Measurements from ENCODE around the gene TECPR2.
"Not testable (repeated sequence)": the region's sequence is repeated elsewhere in the genome, so short reads cannot be mapped to it uniquely, and the experiment has no call there.

The TECPR2 gene

DNA sequence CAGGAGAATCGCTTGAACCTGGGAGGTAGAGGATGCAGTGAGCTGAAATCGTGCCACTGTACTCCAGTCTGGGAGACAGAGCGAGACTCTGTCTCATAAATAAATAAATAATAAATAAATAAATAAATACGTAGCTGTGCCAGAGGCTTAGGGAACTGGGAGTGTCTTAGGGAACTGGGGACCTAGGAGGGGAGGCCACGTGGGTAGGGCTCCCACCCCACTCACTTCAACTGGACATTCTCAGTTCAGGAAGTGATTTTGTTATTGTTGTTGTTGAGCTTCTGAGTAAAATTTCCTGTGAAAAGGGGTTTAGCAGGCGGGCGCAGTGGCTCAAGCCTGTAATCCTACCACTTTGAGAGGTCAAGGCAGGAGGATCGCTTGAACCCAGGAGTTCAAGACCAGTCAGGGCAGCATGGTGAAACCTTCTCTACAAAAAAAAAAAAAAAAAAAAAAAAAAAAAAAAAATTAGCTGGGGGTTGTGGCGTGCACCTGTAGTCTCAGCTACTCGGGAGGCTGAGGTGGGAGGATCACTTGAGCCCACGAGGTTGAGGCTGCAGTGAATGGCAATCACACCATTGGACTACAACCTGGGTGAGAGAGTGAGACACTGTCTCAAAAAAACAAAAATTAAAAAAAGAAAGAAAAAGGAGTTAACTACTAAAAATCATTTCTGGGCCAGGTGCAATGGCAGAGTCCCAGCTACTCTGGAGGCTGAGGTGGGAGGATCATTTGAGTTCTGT, 165.9 kb downstream of the TECPR2 start:
- DNase-seq (ENCODE audit: low read depth): no peak

DNA sequence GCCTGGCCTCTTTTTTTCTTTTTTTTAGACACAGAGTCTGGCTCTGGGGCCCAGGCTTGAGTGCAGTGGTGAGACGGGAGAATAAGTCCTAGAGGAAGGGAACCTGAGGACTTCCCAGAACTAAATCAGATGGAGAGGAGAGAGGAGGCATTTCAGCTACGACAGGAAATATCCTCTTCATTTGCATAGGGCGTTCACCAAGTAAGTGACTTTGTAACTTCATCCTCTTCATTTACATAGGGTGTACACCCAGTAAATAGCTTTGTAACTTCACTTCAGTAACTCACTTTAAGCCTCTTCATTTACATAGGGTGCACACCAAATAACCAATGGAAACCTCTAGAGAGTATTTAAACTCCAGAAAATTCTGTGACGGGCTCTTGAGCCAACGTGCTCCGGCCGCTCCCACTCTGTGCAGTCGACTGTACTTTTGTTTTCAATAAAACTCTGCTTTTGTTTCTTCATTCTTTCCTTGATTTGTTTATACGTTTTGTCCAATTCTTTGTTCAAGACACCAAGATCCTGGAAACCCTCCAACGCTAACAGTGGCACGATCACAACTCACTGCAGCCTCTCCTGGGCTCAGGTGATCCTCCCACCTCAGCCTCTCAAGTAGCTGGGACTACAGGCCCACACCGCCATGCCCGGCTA, 168.2 kb downstream of the TECPR2 start:
- DNase-seq (ENCODE audit: low read depth): no peak

DNA sequence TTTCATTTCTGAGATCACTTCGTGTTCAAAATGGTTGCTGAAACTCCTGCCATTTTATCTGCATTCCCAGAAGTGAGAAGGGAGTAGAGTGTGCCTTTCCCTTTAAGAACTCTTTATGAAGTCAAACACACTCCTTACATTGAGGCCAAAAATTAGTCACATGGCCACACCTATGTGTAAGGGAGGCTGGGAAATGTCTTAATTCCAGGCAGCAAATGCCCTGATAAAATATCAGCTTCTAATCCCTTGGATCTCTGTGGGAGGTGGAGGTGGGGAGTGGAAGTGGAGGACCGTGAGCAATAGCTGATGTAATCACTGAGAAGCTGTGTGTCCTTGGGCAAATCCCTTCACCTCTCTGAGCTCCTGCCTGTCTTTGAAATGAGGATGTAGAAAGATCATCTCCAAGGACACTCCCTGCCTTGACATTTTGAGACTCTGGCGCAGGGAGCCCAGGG, 169.5 kb downstream of the TECPR2 start:
- no peak for DNase-seq (ENCODE audit: low read depth)

DNA sequence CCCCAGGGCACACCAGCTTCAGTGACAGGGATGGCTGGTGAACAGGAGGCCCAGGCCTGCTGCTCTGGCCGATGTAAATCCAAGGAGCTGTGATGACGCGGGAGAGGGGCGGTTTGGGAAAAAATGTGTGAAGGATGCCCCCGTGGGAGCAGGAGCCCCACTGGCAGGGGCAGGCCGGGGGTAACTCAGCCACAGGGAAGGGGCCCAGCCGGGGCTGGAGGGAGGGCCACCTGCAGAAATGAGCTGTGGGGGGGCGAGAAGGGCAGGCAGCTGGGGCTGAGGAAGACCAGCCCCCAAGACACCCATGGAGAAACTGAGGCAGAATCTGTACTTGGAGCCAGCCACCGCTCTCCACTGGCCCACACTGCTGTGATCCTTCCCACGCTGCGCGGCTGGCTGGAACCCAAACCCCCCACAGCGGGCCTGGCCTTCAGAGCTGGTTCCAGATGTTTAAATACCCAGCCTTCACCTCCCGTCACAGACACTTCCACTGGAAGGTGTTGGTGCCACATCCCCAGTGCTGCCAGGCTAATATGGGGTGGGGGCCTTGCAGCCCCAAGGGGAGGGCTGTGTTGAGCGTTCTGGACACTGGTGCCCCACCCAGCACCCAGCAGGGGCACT, 175.3 kb downstream of the TECPR2 start:
- no peak for DNase-seq (ENCODE audit: low read depth)

DNA sequence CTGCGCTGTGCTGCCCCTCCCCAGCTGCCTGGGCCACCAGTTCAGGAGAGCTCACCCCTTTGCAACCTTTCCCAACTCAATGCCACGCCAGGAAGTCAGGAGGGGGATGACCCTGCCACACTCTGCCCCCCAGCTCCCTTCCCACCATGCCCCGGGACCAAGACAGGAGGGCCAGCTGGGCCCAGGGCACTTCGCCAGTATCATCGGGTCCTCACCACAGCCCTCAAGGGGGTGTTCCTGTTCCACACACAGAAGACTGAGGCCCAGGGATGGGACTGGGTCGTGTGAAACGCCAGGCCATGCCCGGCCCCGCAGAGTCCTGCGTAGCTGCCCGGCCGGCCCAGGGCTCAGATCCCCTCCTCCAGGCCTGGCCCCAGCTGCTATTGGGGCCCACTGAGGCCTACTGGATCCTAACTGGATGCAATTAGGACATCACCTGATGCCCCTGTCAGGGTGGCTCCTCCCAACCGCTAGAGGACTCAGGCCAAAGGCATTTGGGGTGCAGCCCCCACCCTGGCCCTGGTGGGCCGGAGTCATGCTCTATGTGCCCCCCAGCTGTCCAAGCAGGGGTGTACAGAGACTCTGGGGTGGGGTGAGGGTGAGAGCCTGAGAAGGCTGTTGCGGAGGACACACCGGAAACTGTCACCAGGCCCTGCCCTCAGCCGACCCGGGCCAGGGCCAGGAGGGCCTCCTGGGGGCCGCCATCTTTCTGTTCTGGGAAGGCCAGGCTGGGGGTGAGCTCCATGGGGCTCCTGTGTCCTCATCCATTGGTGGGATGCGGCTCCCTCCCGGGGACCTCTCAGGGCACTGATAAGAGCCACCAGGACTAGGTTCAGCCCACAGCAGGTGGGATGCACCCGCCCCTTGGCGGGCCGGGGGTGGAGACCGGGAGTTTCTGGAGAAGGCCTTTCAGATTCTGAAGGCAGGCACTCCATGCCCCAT, 176.1 kb downstream of the TECPR2 start:
- DNase-seq (ENCODE audit: low read depth): no peak

DNA sequence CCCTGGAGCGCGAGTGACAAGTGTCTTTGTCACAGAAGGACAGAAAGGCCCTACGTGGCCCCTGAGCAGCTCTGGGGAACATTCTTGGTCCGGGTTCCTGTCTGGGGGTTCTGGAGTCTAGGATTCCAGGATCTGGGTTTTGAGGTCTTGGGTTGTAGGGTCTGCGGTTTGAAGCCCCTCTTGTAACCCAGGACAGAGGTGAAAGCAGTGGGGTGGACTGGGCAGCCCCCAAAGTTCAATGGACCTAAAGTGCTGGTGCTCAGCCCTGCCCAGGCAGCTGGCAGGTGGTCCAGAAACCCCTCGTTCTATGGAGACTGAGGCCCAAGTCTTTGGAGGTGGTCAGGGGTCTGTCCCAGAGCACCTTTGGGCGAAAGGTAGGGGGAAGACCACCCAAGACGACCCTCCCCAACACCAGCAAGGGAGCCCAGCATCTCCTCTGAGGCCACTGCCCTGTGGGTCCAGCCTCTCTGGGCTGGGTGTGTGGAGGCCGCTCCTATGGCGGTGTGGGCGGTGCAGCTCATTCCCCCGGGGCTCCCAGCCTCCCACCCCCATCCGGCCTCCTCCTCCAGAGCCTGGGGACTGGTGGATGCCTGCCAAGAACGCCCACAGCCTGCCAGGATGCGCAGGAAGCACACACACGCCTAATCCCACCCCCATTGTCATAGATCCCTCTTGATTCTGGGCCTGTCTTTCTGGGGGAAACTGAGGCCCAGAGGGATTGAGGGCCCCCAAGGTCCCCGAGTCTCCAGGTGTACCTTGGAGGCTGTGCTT, 177.0 kb downstream of the TECPR2 start:
- DNase-seq (ENCODE audit: low read depth): no peak

DNA sequence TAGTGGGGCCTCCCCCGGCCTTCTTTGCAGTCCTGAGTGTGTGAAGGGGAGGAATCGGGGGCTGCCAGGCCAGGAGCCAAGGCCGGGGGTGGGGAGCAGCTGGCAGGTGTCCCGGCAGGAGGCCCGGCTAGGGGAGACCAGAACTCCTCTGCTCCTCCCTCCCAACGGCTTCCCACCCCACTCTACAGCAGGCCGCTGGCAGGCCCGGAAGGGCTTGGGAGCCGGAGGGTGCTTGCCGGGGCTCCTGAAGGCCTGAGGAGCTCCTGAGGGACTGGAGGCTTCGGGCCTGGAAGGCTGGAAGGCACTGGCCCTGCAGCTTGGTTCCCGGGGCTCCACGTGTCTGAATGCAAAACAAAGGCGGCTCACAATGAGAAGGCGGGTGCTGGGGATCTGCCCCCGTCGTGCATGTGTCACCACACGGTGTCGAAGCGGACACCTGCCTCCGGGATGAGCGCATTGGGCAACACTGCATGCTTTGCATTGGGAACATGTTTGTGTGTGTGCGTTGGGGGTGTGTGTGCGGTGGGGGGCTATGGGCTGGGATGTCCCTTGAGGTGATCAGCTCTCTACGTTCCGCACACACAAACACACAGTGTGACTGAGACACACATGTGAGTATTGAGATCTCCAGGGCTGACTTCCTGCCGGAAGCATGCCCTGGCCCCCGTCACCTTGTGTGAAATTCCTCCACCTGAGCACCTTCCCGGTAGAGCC, 177.7 kb downstream of the TECPR2 start:
- DNase-seq (ENCODE audit: low read depth): no peak

DNA sequence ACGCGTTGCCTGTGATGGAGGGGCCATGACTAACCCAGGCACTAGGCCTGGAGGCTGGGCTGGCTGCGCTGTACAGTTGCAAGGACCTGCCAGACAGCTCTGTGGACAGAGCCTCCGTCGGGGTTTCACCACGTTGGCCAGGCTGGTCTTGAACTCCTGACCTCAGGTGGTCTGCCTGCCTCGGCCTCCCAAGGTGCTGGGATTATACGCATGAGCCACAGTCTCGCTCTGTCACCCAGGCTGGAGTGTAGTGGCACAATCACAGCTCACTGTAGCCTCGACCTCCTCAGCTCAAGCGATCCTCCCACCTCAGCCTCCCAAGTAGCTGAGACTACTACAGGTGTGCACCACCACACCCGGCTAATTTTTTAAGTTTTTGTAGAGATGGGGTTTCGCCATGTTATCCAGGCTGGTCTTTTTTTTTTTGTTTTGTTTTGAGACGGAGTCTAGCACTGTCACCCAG, 178.3 kb downstream of the TECPR2 start:
- not testable (repeated sequence) for DNase-seq (ENCODE audit: low read depth)

DNA sequence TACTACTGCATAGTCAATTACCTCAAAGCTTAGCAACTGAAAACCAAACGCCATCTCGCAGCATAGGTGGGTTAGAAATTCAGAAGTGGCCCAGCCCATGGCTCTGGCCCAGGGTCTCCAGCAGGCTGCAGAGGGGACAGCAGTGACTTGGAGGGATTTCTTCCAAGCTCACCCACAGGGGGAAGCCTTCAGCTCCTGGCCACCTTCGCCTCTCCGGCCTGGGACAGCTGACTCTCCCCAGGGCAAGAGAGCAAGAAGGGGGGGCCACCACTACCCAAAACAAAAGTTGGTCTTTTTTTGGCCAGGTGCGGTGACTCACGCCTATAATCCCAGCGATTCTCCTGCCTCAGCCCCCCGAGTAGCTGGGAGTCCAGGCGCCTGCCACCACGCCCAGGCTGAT, 179.0 kb downstream of the TECPR2 start:
- DNase-seq (ENCODE audit: low read depth): no peak

DNA sequence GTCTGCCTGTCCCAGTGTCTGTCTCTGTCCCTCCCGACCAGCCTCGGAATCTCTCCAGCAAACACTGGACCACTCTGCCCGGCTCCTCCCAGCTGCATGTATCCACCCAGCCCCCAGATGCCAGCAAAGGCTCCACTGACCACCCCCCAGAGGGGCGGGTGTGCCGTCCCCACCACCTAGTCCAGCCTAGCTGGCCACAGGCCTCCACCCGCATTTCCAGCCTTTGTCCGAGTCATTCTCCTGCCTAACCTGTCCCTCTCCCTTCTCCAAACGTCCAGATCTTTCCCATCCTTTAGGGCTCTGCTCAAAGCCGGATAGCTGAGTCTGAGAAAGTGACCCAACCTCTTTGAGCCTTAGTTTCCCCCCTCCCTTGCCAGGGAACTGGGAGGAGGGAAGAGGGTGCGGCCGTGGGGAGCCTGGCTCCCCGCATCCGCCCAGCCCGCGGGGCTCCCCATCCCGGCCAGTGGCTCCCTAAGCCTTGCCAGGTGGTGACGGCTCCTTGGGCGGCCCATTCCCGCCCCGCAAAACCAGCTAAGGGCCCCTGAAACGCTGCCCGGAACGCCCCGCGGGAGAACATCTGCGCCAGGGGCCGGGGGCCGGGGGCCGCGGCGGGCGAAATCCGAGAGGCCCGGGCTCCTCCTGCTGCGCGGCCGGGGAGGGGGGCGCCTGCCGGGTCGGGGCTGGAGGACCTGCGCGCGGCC, 181.5 kb downstream of the TECPR2 start:
- no peak for DNase-seq (ENCODE audit: low read depth)

DNA sequence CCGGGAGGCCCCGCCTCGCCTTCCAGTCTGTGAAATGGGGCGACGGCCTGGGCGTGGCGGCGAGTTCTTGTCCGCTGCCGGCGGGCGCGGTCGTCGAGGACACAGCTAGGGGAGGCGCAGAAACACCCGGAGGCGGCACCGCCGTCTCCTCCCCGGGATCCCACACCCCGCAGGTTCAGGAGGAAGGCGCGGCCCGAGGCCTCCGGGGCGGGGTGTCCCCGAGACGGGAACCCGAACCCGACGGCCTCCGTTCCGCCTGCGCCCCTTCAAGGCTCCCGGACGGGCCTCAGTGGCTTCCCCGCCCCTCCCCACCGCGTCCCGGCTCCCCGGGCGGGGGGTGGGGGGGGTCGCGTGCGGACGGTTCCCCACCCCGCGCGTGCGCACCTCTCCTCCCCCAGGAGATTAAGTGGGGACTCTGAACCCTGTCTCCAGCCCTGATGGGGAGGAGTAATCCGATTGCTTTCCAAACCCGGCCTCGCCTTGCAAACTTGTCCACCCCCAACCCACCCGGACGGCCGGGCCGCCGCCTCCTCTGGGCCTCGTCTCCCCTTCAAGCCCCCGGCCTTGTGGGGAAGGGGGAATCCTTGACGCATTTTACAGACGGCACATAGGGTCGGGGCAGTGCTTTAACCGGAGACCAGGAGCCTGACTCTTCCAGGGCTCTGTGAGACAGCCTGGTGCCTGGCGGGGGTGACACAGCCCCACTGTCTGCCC, 182.2 kb downstream of the TECPR2 start:
- DNase-seq (ENCODE audit: low read depth): no peak

DNA sequence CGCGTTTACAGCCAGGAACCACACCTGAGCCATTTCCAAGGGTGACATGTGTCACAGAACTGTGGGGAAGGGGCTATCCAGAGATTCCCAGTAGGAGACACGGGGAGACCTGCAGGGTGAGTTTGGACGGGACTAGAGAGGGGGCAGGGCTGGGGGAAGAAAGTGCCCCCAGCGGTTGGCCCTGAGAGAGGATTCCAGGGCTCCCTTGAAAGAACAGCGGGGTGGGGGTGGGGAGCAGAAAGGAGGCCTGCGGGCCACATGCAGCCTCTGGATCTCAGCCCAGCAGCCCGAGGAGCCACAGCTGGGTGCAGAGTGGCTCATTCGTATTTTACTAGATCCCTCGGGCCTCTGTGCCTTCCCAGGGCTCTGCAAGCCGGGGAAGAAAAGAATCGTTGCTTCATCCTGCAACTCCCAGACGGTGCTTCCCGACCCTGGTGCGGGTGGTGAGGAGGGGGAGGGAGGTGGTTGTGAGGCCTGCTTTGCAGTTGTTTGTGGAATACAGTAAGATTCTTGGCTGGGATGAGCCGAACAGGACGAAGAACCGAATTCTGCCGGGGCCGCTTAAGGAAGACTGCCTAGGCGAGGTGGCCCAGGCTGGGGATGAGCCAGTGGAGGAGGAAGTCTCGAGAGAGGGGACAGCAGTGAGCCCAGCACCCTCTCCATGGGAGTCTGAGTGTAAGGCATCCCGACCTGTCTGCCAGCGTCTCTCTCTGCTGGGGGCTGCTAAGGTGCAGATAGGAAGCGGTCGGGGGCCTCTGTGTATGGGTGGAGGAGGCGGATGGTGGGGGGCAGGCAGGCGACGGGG, 182.9 kb downstream of the TECPR2 start:
- DNase-seq (ENCODE audit: low read depth): no peak

DNA sequence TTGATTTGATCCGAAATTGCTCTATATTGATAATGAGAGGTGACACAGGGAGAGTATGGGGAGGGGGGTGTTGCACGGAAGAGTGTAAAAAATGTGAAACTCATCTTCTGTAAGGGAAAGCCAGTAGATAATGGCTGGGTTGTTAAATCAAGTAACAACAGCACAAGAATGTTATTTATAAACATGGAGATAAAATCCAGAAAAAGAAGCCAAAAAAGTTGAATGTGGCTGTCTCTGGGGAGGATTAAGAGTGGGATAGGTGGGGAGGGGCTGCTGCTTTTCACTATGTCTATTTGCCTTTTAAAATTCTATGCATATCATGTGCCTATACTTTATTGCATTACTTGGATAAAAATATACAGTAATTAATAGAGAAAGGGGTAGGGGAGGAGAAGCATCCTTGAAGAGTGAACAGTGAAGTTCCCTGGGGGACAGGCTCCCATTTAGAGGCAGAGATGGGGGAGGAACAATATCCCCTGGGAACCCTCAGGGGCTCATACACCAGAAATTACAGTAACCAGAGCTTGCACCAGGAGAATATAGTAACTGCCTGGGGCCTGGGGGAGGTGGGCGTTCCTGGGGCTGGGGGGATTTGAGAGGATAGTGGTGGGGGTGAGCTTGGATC, 186.0 kb downstream of the TECPR2 start:
- no peak for DNase-seq (ENCODE audit: low read depth)

DNA sequence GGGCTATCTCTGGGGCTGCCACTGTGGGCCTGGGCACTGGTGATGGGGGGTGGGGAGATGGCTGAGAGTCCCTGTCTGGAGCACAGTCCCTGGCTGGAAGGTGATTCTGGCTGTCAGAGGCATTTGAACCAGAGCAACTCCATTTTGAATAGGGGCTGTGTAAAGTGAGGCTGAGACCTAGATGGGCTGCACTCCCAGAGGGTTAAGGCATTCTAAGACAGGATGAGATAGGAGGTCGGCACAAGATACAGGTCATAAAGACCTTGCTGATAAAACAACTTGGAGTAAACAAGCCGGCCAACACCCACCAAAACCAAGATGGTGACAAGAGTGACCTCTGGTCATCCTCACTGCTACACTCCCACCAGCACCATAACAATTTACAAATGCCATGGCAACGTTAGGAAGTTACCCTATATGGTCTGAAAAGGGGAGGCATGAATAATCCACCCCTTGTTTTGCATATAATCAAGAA, 188.2 kb downstream of the TECPR2 start:
- not testable (repeated sequence) for DNase-seq (ENCODE audit: low read depth)

Data from activated T-cell treated with anti-CD3 and anti-CD28 coated beads for 24 hours (primary cell).